Measurements from ENCODE around the gene MMP11. TPM values are rescaled to one million over a fixed set of nuclear protein-coding genes. Genes with fewer than 3 reads are reported as not detected.

Gene MMP11
- total and polyA plus RNA-seq, 8 donors, result 0.43 to 17.6 (median 0.74) TPM

GRCh38 chr22:23753385-23753784 lies 19.3 kb upstream of the MMP11 start:
- no peaks in the 10 kb centered on the region for H3K27me3 ChIP-seq
- H3K4me3 ChIP-seq, result no peak overlapping the region
- no peak for TF ChIP-seq CTCF (IDR thresholded peaks at IDR 0.05)
- FAIRE-seq (no peak), ATAC-seq (no peak), DNase-seq (no peak)
- H3K27ac ChIP-seq, result no peak overlapping the region
- H3K9me3 ChIP-seq, result no peaks in the 10 kb centered on the region
- peaks cover 0 to 6% (median 5%) of the 10 kb centered on the region in 3 donors for H3K4me1 ChIP-seq
- WGBS, 2 donors, result 74 to 85% methylated on average over 2 of the region's 2 CpGs
- no peaks in the 10 kb centered on the region for H3K36me3 ChIP-seq
- intact Hi-C loops (cut with DNase I), result no loop called here

GRCh38 chr22:23754220-23754919 lies 18.3 kb upstream of the MMP11 start, which contains the start of gene VPREB3:
Gene VPREB3 (minus strand): TSS chr22:23754425. CDS start chr22:23754363, 62 bp downstream.
- H3K4me1 ChIP-seq, result peaks cover 0 to 6% (median 5%) of the 10 kb centered on the region in 3 donors
- H3K36me3 ChIP-seq, result no peaks in the 10 kb centered on the region
- H3K4me3 ChIP-seq, result no peak within 1 kb of the TSS
- WGBS, 2 donors, result 84% methylated on average over 14 of the region's 14 CpGs
- ATAC-seq (no peak), FAIRE-seq (no peak), DNase-seq (no peak)
- no peaks in the 10 kb centered on the region for H3K27me3 ChIP-seq
- no peaks in the 10 kb centered on the region for H3K9me3 ChIP-seq
- no peak for TF ChIP-seq CTCF (IDR thresholded peaks at IDR 0.05)
- no peak within 1 kb of the TSS for H3K27ac ChIP-seq
- intact Hi-C loops (cut with DNase I), result no loop called here

- Histone ChIP-seq H3K4me3 (no peak overlapping the region), H3K27me3 (no peaks in the 10 kb centered on the region), H3K27ac (no peak overlapping the region), H3K4me1 (peaks cover 0 to 1% (median 0%) of the 10 kb centered on the region in 3 donors), H3K9me3 (no peaks in the 10 kb centered on the region), H3K36me3 (no peaks in the 10 kb centered on the region)
- intact Hi-C loops (cut with DNase I), result no loop called here
- FAIRE-seq, result no peak
- DNase-seq, result no peak
- WGBS, 2 donors, result 72 to 76% methylated on average over 6 of the region's 6 CpGs
- TF ChIP-seq CTCF (IDR thresholded peaks at IDR 0.05), result no peak
- no peak for ATAC-seq
Observed at GRCh38 chr22:23754980-23755636, 17.5 kb upstream of the MMP11 start.

GRCh38 chr22:23755711-23756110 lies 16.9 kb upstream of the MMP11 start:
- ATAC-seq (no peak), DNase-seq (no peak), FAIRE-seq (no peak)
- 74 to 81% methylated on average over 8 of the region's 8 CpGs for WGBS, 2 donors
- intact Hi-C loops (cut with DNase I), result no loop called here
- Histone ChIP-seq H3K9me3 (no peaks in the 10 kb centered on the region), H3K36me3 (no peaks in the 10 kb centered on the region), H3K27ac (no peak overlapping the region), H3K4me3 (no peak overlapping the region), H3K27me3 (no peaks in the 10 kb centered on the region), H3K4me1 (no peaks in the 10 kb centered on the region)
- TF ChIP-seq CTCF (IDR thresholded peaks at IDR 0.05), result no peak

- no peaks in the 10 kb centered on the region for H3K4me1 ChIP-seq
- H3K9me3 ChIP-seq, result no peaks in the 10 kb centered on the region
- FAIRE-seq (no peak), ATAC-seq (no peak), DNase-seq (no peak)
- H3K36me3 ChIP-seq, result no peaks in the 10 kb centered on the region
- WGBS, 2 donors, result 44 to 62% methylated on average over 3 to 4 of the region's 4 CpGs
- H3K4me3 ChIP-seq, result no peak overlapping the region
- no peak overlapping the region for H3K27ac ChIP-seq
- no peak for TF ChIP-seq CTCF (IDR thresholded peaks at IDR 0.05)
- intact Hi-C loops (cut with DNase I), result no loop called here
- H3K27me3 ChIP-seq, result no peaks in the 10 kb centered on the region
Observed at GRCh38 chr22:23756891-23757290, 15.8 kb upstream of the MMP11 start.
